Dermis microvascular lymphatic vessel endothelial cell (primary cell): ENCODE data around the gene DBI. TPM values are rescaled to one million over a fixed set of nuclear protein-coding genes. Genes with fewer than 3 reads are reported as not detected.
A peak's percentile ranks its signal among the peaks of the same experiment; 100 is the strongest.
"Not testable (repeated sequence)": the region's sequence is repeated elsewhere in the genome, so short reads cannot be mapped to it uniquely, and the experiment has no call there.

ENCODE experiments used
- DNase-seq, 2 donors: peaks; one replicate each; pipeline versions ENCODE4 v3.0.0 to v3.0.0-alpha.2; 2010; ENCODE audit warnings: low read depth in 2 of 2
- total RNA-seq: library from RNA; depleted of rRNA; stranded (reverse); fragments of >200 nt; gene quantifications from 2 replicates; pipeline ENCODE4 v1.2.1, GENCODE V29; 2014

DBI gene
- total RNA-seq, 1 donor from 2014 or later = 103 TPM

DNA sequence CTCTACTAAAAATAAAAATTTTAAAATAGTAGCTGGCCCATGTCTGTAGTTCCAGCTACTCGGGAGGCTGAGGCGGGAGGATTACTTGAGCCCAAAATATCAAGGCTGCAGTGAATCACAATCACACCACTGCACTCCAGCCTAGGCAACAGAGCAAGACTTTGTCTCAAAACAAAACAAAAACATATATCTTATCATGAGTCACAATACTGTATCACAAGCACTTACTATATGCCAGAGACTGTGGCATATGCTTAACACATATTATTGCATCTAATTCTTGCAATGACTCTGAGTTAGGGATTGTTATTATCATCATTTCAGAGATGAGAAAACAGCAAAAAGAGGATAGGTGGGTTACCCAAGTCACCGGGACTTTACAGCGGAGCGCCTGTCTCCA, 35.3 kb downstream of the DBI start:
- DNase-seq = no peak

DNA sequence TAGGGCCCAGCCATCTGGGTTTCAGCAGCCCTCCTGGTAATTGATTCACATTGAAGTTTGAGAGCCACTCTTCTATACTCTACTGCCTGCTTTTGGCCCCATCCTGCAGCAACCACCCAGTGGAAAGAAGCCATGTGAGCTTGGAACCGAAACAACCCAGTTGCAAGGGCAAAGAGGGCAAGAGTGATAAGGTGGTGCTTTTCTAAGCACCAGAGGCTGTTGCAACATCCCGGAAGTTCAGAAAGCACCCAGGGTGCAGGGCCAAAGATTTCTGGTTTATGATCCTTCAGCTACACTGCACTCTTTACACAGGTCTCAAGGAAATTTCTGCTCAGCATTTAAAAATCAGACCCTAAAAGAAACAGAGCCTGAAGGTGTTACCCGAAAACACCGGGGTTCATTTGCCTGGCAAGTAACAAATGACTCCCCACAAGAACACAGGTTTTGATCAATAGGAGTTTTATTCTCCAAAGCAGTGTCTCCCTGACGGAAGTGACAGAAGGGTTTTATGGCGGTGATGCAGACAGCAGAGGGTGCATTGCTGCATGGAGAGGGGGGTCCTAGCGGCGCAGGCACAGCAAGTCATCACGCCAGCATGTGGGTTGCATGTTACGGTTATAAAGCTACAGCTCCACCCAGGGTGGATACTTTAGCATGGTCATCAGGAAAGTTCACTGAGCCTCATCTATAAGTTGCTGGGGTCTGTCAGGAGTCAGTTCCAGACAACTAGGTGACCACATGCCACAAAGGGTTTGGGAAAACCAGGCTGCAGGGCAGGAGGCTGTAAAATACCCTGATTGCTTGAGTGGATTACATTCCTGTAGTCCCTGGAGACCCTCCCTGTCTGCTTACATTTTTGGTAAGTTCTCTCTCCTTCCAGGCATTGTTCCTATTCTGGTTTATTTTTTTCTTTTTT, 36.1 kb downstream of the DBI start:
- DNase-seq = no peak

DNA sequence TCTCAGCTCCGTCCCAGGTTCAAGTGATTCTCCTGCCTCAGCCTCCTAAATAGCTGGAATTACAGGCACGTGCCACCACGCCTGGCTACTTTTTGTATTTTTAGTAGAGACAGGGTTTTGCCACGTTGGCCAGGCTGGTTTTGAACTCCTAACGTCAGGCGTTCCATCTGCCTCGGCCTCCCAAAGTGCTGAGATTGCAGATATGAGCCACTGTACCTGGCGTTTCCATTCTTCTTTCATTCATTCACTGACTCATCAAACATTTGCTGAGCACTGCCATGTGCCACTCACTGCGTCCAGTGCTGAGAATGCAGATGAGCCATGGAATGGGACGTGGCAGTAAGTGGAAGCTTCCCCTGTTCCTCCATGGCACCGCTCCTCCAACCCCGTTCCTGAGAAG, 36.8 kb downstream of the DBI start:
- DNase-seq = not testable (repeated sequence)

DNA sequence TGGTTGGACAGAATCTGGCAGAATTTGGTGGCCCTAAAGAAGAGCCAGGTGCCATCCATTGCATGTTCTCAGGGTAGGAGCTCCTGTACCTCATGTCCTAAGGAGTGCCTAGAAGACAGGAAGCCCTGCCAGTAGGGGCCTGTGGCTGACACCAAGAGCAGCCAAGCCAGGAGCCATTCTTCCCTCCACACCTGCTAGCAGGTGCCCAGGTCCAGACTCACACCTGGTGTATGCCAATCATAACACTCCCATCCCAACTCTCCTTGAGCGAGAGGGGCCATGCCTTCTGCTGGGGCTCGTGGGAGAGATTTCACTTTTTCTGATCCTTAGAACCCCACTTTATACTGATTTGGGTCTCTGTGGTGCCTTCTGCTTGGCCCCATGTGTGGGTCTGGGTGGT, 38.4 kb downstream of the DBI start:
- no peak for DNase-seq

DNA sequence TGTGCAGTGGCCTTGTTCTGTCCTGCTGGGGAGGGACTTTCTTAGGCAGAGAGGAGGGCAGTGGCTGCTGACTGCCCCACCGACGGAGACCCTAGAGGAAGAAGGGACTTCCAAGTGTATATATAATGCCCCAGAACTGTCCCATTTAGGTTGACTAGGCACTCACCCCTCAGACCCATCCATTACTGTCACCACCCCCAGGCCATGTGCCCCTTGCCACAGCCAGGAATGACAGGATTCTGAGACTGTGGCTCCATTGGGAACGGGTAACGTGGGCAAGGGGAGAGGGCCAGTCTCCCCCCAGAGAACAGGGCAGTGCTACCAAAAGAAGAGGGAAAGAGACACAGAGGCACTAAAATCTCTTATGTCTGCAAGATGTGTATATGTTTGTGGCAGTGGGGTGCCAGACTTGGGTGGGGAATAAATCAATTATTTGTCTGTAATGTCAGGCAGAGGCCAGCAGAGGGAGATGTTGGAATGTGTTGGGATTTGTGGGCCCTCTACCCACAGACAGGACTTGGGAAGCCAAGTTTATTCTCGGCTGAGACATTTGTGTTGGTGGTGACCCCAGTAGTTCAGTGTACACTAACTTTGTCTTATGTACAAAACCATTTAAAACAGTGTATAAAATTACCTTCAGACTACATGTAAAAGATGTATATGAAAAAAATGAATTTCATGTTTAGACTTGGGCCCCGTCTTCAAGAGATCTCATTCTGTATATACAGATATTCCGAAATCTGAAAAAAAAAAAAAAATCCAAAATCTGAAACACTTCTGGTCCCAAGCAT, 40.8 kb downstream of the DBI start:
- peak; percentile 31 to 69 for DNase-seq

DNA sequence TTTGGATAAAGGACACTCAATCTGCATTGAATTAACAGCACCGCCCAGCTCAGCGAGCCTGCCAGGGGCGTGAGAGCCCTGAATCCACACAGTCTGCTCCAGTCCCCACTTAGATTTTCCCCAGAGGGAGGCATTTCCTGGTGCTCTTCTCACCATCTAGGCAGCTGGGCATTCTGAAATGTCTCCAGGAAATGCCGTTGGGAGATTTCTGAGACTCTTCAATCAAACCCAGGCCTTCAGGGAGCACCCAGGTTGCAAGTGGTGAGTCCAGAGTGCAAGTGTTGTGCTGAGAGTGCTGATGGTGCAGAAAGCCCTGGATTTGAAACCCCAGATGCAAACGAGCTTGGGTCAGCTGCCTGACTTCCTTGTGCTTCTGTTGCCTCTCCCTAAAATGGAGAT, 41.4 kb downstream of the DBI start:
- DNase-seq = no peak

DNA sequence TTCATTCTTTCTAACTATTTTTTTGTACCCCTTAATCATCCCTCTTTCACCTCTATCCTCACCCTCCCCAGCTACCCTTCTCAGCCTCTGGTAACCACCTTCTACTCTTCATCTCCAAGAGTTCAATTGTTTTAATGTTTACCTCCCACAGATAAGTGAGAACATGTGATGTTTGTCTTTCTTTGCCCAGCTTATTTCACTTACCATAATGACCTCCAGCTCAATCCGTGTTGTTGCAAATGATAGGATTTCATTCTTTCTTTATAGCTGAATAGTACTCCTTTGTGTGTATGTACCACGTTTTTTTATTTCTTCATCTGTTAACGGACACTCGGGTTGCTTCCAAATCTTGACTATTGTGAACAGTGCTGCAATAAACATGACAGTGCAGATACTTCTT, 42.7 kb downstream of the DBI start:
- DNase-seq = no peak

DNA sequence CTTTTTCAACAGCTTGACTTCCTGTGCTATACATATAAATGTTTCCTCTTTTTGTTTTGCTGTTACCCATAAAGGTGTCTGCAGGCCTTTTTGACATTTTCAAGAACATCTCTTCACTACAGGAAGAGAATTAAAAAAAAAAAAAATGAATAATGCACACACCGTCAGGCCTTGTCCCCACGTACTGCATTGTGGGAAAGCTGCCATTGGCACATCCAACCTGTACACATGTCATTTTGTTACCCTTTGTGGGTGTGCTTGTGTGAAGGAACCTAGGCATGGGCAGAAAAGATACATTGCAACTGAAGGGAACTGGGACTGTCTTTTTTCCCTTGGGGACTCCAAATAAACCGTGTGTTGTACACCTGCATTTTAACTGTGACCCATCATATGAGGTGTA, 48.1 kb downstream of the DBI start:
- DNase-seq = no peak

DNA sequence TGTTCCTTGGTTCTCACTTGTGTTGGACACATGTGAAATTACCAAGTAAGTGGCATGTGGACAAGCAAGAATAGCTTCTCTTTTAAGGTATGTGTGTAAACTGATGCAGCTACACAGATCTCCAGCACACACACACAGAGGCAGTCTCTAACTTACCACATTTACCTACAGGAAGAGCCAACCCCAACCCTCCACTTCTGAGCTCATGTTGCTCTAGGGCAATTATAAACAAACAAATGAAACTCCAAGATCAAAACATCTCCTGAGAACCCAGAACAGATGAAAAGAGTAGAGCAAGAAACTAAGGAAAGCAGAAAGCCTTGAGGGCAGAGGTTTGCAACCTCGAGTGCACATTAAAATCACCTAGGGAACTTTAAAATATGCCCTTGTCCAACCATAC, 48.9 kb downstream of the DBI start:
- no peak for DNase-seq

DNA sequence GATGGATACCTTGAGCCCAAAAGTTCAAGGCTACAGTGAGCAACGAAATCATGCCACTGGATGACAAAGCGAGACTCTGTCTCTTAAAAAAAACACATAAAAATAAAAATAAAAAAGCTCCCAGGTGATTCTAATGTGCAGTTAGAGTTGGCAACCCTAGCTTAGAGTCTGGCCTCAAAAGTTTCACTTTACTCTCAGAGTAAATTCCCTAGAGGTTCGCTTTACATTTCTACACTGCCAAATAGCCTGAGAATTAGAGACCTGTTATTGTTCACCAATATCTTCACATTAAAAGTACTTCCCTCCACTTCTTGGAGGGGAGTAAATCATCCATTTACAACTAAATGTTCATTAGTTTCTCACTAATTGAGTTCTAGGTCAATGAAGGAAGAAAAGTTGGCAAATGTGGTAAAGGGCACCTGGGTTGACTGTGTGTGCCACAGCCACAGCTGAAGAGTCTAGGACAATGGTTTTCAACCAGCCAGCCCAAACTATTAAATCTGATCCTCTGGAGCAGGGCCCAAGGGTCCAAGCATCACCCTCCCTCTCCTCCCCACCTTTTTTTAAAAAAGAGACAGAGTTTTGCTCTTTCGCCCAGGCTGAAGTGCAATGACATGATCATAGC, 49.6 kb downstream of the DBI start:
- no peak for DNase-seq

DNA sequence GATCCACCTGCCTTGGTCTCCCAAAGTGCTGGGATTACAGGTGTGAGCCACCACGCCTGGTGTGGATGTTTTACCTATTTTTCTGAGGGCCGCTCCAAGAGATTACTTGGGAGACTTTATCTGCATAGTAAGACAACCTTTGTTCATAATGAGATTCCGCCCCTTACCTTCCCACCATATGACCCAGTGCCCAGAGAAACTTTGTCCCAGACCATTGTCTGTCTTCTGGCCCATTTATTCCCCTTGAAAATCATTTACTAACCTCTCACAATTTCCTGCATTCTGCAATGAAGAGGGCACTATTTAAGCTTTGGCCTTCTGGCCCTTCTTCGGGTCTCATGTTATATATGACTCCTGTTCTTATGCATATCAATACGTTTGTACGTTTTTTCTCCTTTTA, 51.1 kb downstream of the DBI start:
- DNase-seq = no peak

DNA sequence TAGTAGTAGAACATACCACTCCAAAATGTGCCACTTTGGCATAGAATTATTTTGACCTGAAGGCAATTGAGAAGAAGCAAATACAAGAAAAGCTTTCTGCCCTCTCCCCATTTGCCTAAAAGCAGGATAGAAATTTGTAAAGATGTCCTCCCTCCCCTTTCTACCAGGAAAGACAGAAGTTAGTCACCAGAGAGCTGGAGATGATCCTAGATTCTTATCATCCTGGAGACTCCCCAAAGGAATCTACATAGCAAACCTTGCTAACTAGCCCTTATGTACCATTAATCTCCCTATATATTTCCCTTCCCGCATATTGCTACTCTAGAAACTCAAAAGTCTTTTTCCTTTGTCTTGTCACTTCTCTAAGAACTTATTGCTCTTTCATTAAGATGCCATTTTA, 52.3 kb downstream of the DBI start:
- DNase-seq = no peak

DNA sequence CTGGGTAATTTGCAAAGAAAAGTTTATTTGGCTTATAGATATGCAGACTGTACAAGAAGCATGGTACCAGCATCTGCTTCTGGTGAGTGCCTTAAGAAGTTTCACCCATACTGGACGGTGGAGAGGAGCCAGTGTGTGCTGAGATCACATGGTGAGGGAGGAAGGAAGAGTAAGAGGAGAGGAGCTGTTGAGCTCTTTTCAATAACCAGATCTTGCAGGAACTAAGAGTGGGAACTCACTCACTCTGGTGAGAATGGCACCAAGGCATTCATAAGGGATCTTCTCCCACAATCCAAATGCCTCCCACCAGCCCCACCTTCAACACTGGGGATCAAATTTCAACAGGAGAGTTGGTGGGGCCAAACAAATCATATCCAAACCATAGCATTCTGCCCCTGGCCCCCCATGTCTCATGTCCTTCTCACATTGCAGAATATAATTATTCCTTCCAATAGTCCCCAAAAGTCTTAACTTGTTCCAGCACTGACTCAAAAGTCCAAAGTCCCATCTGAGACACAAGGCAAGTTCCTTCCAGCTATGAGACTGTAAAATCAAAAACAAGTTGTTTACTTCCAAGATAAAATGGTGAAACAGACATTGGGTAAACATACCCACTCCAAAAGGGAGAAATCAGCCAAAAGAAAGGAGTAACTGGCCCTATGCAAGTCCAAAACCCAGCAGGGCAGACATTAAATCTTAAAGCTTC, 53.2 kb downstream of the DBI start:
- no peak for DNase-seq

DNA sequence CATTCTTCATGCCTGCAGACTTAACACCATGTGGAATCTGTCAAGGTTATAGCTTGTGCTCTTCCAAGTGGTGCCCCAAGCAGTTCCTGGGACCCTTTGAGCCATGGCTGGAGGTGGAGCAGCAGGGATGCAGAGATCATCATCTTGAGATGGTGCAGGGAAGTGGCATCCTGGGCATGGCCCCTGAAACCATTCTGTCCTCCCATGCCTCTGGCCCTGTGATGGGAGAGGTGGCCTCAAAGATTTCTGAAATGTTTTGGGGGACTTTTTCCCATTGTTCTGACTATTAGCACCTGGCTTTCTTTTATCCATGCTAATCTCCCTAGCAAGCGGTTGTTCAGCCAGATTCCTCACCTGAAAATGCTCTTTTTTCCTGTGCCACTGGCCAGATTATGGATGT, 54.5 kb downstream of the DBI start:
- no peak for DNase-seq

DNA sequence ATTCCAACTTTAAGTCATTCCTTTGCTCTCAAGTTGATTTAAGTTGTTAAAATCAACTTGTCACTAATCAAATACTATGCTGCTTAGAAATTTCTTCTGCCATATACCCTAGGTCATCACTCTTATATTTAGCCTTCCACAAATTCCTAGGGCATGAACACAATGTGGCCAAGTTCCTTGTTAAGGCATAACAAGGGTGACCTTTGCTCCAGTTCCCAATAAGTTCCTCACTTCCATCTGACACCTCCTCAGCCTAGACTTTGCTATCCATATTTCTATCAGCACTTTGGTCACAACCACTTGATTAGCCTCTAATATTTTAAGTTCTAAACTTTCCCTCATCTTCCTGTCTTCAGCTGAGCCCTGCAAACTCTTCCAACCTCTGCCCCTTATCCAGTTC, 55.0 kb downstream of the DBI start:
- no peak for DNase-seq

Other genes starting within 250 kb of the DBI start
- not detected in 2 replicates for gene C1QL2, start 208.2 kb upstream of the DBI start, total RNA-seq
- 7.7 and 7.8 TPM in 2 replicates for gene STEAP3, start 143.1 kb upstream of the DBI start, total RNA-seq
- 9.8 and 10.0 TPM in 2 replicates for gene C2orf76, start 143 bp upstream of the DBI start, total RNA-seq
- 0.13 TPM in 2 replicates for gene TMEM37, start 64.9 kb downstream of the DBI start, total RNA-seq
- gene SCTR, start 157.5 kb downstream of the DBI start, total RNA-seq = not detected in 2 replicates
- under 0.01 TPM in 1 of 2 replicates, not detected in the other for gene CFAP221, start 177.5 kb downstream of the DBI start, total RNA-seq